Heart left ventricle (tissue), 13 donors: ENCODE data around the gene SYCP2L.

ENCODE experiments used
- CTCF ChIP-seq, 12 donors: fragments of 200-600 bp; sonication (generic) in 4 of 12; IDR thresholded peaks; one replicate each; pipeline versions ENCODE4 v1.5.0 to v1.8.0; 2018 to 2022; ENCODE audit warnings: antibody characterized with exemption in 12 of 12, mild to moderate bottlenecking in 5 of 12
- POLR2A ChIP-seq, 2 donors: fragments of 450-650 bp; IDR thresholded peaks; one replicate each; pipeline ENCODE4 v1.6.1; 2017; ENCODE audit warnings: antibody characterized with exemption in 2 of 2, mild to moderate bottlenecking in 2 of 2, moderate library complexity in 2 of 2
- donor health status: ischemic (EF 13 %, LVEDD 7.1; RV severe dilation, severe dysfunction).
- donor health status: DM: no; HTN: yes; CAD: no.
- donor health status: DM: no; HTN: no; CAD: no.
- donor health status: ischemic (EF 25% LVEDD 6.9; RV normal size, moderate dysfunction).
- donor health status: ischemic (EF 25% LVEDD 5.7; RV mildly dilated, moderate dysfunction).
- donor health status: ischemic (EF 35%, LVEDD 5.7; RV mildly dilated, moderate dysfunction).
- donor health status: nonischemic (EF 11% LVEDD 7.7; RV severe dilation, severe dysfunction).
- donor health status: DM: yes; HTN: yes; CAD: no.
- donor health status: PGD.
- donor health status: ischemic (EF 29% LVEDD 5.4; RV normal size, mild dysfunction).
- donor health status: nonischemic (EF 23%, LVEDD 6.1; RV moderate dilation, normal function).

GRCh38 chr6:10891960-10892359 is 5.1 kb downstream of the SYCP2L start:
- TF ChIP-seq CTCF (IDR thresholded peaks at IDR 0.05) = no peak
- no peak for TF ChIP-seq POLR2A (IDR thresholded peaks at IDR 0.05)
